Measurements from ENCODE around the gene SELL.

Gene SELL

DNA sequence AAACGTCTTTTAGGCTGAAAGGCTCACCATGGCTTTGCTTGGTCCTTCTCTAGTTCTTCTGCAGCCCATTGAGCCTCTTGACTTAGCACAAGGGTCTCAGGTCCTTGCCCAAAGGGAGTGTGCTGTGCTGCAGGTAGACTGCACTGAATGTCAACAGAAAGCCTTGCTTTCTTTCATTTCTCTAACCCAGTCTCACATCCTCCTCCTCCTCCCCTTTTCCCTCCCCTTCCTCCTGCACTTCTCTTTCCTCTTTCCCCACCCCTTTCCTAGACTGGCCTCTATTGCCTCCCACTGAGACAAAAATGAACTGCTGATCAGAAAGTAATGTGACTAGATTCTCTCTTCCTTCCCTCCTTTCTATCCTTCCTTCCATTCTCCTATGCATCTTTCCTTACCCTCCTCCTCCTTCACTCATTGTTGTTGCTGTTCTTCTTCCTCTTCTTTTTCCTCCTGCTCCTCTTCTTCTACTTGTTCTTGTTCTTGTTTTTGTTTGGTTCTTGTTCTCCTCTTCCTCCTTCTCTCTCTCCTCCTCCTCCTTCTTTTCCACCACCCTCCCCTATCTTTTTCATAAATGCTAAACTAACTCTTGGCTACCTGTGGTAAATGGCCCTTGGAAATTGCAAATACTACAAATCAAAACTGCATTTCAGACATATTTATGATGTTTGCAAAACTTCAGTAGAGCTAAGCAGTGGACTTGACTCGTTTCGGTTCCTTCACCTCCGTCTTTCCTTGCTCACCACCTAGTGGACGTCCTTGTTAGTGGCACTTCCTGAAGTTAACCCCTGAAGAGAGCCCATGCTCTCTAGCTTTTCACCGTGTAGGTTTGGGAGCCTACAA is at the start of gene SELL:
Gene SELL (minus strand): TSS at position 152 of the 840 bp plus-strand sequence. CDS start 122 bp downstream, at position 30.
- H3K4me3 ChIP-seq (ENCODE audit: low read length) = peak within 1 kb of the TSS; percentile 67

DNA sequence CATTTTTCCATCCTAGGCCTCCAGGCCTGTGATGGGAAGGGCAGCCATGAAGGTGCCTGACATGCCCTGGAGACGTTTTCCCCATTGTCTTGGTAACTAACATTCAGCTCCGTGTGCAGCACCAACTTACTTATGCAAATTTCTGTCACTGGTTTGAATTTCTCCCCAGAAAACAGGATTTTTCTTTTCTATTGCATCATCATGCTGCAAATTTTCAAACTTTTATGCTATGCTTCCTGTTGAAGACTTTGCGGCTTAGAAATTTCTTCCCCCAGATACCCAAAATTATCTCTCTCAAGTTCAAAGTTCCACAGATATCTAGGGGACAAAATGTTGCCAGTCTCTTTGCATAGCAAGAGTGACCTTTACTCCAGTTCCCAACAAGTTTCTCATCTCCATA is 47.6 kb upstream of the SELL start:
- no peak for TF ChIP-seq ZNF274 (IDR thresholded peaks at IDR 0.05; ENCODE audit: low read depth, low read length)
- no peak overlapping the region for H3K4me3 ChIP-seq (ENCODE audit: low read length)

More for the DNA sequence above, at the start of gene SELL:
- TF ChIP-seq ZNF274 (IDR thresholded peaks at IDR 0.05; ENCODE audit: low read depth, low read length) = no peak

DNA sequence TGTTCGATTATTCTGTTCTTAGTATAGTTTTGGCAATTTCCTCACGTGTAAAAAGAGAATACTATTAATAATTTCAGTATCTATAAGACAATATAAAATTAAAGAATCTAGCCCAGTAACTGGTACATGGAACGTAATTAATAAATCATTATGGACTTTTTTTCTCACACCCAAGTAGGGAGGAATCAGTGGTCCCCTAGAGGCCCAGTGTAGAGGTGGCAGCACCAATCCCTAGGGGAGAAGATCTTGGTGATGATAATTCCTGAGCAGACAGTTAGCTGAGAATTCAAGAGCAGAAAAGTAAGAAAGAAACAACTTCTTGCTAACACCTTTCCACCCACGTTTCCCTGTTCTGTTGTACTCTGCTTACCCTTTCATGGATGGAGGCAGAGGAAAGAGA is 42.1 kb upstream of the SELL start:
- TF ChIP-seq ZNF274 (IDR thresholded peaks at IDR 0.05; ENCODE audit: low read depth, low read length) = no peak
- no peak overlapping the region for H3K4me3 ChIP-seq (ENCODE audit: low read length)

DNA sequence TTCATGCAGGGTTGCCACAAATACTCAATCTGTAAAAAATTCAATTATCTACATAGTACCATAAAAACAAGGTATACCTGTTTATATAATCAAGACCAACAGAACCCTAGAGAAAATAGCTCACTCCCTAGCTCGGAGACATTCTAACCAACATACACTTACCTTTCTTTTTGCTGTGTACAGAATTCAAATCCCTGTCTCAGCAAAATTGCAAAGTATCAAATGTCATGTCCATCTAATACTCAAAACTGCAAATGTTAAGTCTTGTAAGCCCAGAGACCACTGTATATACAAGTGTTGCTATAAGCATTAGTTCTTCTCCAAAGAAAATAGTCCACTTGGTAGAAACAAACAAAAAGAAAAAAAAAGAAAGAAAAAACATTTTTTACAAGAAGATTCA is 38.6 kb upstream of the SELL start:
- TF ChIP-seq ZNF274 (IDR thresholded peaks at IDR 0.05; ENCODE audit: low read depth, low read length) = no peak
- no peak overlapping the region for H3K4me3 ChIP-seq (ENCODE audit: low read length)

- no peak overlapping the region for H3K4me3 ChIP-seq (ENCODE audit: low read length)
- no peak for TF ChIP-seq ZNF274 (IDR thresholded peaks at IDR 0.05; ENCODE audit: low read depth, low read length)
Observed at GRCh38 chr1:169746550-169746949, 35.1 kb upstream of the SELL start.

GRCh38 chr1:169745015-169745861 is 33.8 kb upstream of the SELL start:
- H3K4me3 ChIP-seq (ENCODE audit: low read length) = no peak overlapping the region
- TF ChIP-seq ZNF274 (IDR thresholded peaks at IDR 0.05; ENCODE audit: low read depth, low read length) = no peak

GRCh38 chr1:169741666-169742394 is 30.4 kb upstream of the SELL start:
- H3K4me3 ChIP-seq (ENCODE audit: low read length) = no peak overlapping the region
- TF ChIP-seq ZNF274 (IDR thresholded peaks at IDR 0.05; ENCODE audit: low read depth, low read length) = no peak

GRCh38 chr1:169739980-169740379 is 28.6 kb upstream of the SELL start:
- H3K4me3 ChIP-seq (ENCODE audit: low read length) = no peak overlapping the region

DNA sequence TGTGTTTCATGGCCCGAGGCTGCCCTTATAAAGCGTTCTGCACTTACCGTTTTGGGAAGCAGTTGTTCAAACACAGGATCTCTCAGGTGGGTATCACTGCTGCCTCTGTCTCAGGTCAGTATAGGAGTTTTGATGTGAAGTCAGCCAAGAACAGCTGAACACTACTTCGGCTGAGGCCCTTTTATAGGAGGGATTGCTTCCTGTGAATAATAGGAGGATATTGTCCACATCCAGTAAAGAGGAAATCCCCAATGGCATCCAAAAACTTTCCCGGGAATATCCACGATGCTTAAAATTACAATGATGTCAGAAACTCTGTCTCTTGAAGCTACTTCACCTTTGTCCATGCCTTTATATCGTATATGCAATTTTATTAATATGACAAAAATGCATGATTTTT is 22.5 kb upstream of the SELL start, which contains the start of gene SELE:
Gene SELE (minus strand): TSS at position 156 of the 400 bp plus-strand sequence. CDS start 467 bp downstream, outside the sequence.
- TF ChIP-seq ZNF274 (IDR thresholded peaks at IDR 0.05; ENCODE audit: low read depth, low read length) = no peak

More at GRCh38 chr1:169739980-169740379, 28.6 kb upstream of the SELL start:
- no peak for TF ChIP-seq ZNF274 (IDR thresholded peaks at IDR 0.05; ENCODE audit: low read depth, low read length)

DNA sequence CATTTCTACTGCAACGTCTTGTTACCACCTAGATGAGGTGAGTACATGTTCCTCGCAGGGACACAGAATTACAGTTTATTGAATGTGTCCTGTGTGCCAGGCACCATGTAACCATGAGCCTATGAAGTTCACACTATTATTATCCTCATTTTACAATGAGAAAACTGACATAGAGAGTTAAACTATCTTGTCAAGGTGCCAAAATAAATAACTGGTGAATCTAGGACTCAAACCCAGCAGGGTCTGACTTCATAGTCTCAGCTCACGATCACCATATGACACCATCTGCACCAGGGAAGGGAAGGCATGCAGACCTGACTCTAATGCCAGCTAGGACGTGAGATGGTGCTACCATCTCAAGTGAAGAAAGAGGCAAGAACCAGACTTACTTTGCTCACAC is 20.0 kb upstream of the SELL start:
- H3K4me3 ChIP-seq (ENCODE audit: low read length) = no peak overlapping the region
- no peak for TF ChIP-seq ZNF274 (IDR thresholded peaks at IDR 0.05; ENCODE audit: low read depth, low read length)

More for the DNA sequence above, 22.5 kb upstream of the SELL start, which contains the start of gene SELE:
- no peak within 1 kb of the TSS for H3K4me3 ChIP-seq (ENCODE audit: low read length)

- no peak for TF ChIP-seq ZNF274 (IDR thresholded peaks at IDR 0.05; ENCODE audit: low read depth, low read length)
- no peak overlapping the region for H3K4me3 ChIP-seq (ENCODE audit: low read length)
Observed at GRCh38 chr1:169729991-169730390, 18.6 kb upstream of the SELL start.

DNA sequence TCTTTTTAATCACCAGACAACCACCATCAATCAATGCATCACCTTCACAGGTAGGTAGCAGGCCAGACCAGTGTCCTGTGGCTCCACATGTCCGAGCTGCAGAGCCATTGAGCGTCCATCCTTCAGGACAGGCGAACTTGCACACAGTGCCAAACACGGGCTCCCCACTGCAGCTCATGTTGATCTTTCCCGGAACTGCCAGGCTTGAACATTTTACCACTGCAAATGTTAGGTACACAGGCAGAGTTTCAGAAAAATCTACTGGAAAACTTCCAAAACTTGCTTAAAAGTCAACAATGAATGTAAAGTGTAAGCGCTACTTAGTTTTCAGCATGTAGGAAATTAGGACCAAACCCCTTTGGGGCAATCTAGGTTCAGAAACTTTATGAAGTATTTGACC is 15.9 kb upstream of the SELL start:
- no peak overlapping the region for H3K4me3 ChIP-seq (ENCODE audit: low read length)
- no peak for TF ChIP-seq ZNF274 (IDR thresholded peaks at IDR 0.05; ENCODE audit: low read depth, low read length)

DNA sequence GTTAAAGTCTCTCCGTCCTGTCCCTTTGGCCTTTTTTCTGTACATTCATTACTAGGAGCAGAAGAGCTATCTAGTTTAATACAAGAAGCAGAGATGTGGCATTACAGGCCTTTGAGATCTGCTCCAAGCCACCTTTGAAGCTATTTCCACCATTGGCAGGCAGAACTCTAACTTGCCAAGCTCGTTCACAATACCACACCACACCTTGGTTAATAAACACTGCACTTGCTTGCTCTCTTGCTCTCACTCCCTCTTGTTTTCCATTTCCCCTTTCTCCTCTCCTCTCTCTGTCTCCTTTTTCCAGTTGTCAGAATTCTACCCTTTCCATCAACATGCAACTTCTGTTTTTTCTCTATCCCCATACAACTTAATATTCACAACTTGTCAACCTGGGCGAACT is 15.4 kb upstream of the SELL start:
- no peak for TF ChIP-seq ZNF274 (IDR thresholded peaks at IDR 0.05; ENCODE audit: low read depth, low read length)
- no peak overlapping the region for H3K4me3 ChIP-seq (ENCODE audit: low read length)

- TF ChIP-seq ZNF274 (IDR thresholded peaks at IDR 0.05; ENCODE audit: low read depth, low read length) = no peak
- no peak overlapping the region for H3K4me3 ChIP-seq (ENCODE audit: low read length)
Observed at GRCh38 chr1:169725930-169726329, 14.5 kb upstream of the SELL start.
